Naive B cell (primary cell): ENCODE measurements around the gene GRB2. TPM values are rescaled to one million over a fixed set of nuclear protein-coding genes. Genes with fewer than 3 reads are reported as not detected.
A peak's percentile ranks its signal among the peaks of the same experiment; 100 is the strongest.

Experiments
- ATAC-seq, 2 donors: fragments of 150-1000 bp; cut with Tn5 transposase; 2 replicates each; pipeline ENCODE4 v1.10.0; 2021; ENCODE audit warnings: low read depth in 2 of 2, mild to moderate bottlenecking in 2 of 2, moderate library complexity in 2 of 2
- DNase-seq: peaks from one replicate; pipeline ENCODE4 v3.0.0; 2022
- H3K27ac Mint-ChIP-seq, 6 donors: one replicate each; pipeline ENCODE4 v1.8.0; 2020 to 2022; ENCODE audit warnings: mild to moderate bottlenecking in 6 of 6, mixed read lengths in 6 of 6, moderate library complexity in 5 of 6, inconsistent platforms in 2 of 6
- H3K27me3 Mint-ChIP-seq, 3 donors: one replicate each; pipeline ENCODE4 v1.8.0; 2021 to 2022; ENCODE audit warnings: mixed read lengths in 3 of 3, mild to moderate bottlenecking in 1 of 3
- H3K36me3 Mint-ChIP-seq, 2 donors: one replicate each; pipeline ENCODE4 v1.8.0; 2020 to 2022; ENCODE audit warnings: mixed read lengths in 2 of 2, inconsistent platforms in 1 of 2, mild to moderate bottlenecking in 1 of 2
- H3K4me1 Mint-ChIP-seq, 3 donors: one replicate each; pipeline ENCODE4 v1.8.0; 2020 to 2022; ENCODE audit warnings: mixed read lengths in 3 of 3, inconsistent platforms in 1 of 3, mild to moderate bottlenecking in 1 of 3, moderate library complexity in 1 of 3
- H3K4me3 Mint-ChIP-seq, 8 donors: one replicate each; pipeline ENCODE4 v1.8.0; 2020 to 2022; ENCODE audit warnings: mild to moderate bottlenecking in 8 of 8, mixed read lengths in 8 of 8, moderate library complexity in 8 of 8, inconsistent platforms in 2 of 8
- H3K9me3 Mint-ChIP-seq, 7 donors: one replicate each; pipeline ENCODE4 v1.8.0; 2020 to 2022; ENCODE audit warnings: mixed read lengths in 7 of 7, mild to moderate bottlenecking in 5 of 7, inconsistent platforms in 2 of 7, moderate library complexity in 1 of 7
- polyA plus RNA-seq, 6 donors: library from polyadenylated mRNA; unstranded; fragments of 300-500 nt; fragmentation: Illumina TruSeq; gene quantifications; one replicate each; pipeline ENCODE4 v1.2.3, GENCODE V29; 2021; ENCODE audit warnings: low read depth in 6 of 6

GRB2 gene
- polyA plus RNA-seq, 6 donors from 2014 or later = 281 to 361 (median 305) TPM

DNA sequence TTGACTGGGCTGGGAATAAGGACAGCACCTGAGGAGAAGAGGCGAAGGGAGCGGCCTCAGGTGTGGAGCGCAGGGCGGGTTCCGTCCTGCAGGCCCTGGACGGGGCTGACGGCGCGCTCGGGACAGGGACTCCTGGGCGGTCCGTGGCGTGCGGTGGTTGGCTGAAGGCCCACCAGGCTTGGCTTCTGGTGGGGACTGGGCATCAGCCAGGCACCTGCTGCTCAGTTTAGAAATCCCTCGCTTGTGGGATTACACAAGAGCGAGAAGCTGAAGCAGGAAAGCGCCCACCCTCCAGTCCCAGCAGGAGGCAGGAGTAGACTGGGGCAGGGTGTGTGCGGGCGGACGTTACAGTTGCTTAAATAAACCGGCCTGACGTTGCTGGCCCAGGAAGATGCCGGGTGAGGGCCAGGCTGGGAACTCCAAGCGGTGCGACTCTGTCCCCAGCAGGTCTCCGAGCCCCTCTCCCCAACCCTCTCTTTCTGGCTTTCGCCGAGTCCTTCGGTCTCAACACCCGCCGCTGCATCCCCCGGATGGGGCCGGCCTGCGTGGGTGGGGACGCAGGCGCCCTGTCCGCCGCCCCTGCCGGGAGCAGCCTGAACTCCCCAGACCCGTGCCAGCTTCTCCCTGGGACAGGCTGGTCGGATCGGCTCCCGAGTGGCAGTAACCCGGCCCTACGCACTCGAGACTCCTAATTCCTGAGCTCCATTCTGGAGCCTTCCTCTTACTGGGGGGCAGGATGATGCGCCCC is 135.1 kb downstream of the GRB2 start:
- Mint-ChIP-seq H3K4me1 (peaks cover 17 to 31% (median 22%) of the 10 kb centered on the region in 3 donors), H3K9me3 (no peaks in the 10 kb centered on the region), H3K27me3 (no peaks in the 10 kb centered on the region), H3K36me3 (no peaks in the 10 kb centered on the region), H3K27ac (peak overlapping the region; percentile 68 to 92 (median 82)), H3K4me3 (peak overlapping the region; percentile 79 to 92 (median 84))
- peak; percentile 25 to 31 for ATAC-seq
- peak; percentile 60 for DNase-seq

- Mint-ChIP-seq H3K9me3 (no peaks in the 10 kb centered on the region), H3K4me3 (peak overlapping the region; percentile 79 to 92 (median 84)), H3K4me1 (peaks cover 17 to 31% (median 19%) of the 10 kb centered on the region in 3 donors), H3K36me3 (no peaks in the 10 kb centered on the region), H3K27me3 (no peaks in the 10 kb centered on the region), H3K27ac (peak overlapping the region in 5 of 6 donors; percentile 68 to 85 (median 78))
- ATAC-seq (no peak), DNase-seq (no peak)
Observed at GRCh38 chr17:75269844-75270217, 135.6 kb downstream of the GRB2 start.

Other genes starting within 250 kb of the GRB2 start
- 100 to 1,000 TPM; 260 to 424 (median 363) TPM for gene SUMO2, start 222.7 kb downstream of the GRB2 start, polyA plus RNA-seq
- 10 to 100 TPM; 11.7 to 41.1 (median 33.4) TPM for gene NUP85, start 200.0 kb downstream of the GRB2 start, polyA plus RNA-seq
- 10 to 100 TPM in 5 of 6 donors, 1 to 10 TPM in 1; 4.5 to 31.6 (median 13.7) TPM for gene GGA3, start 144.1 kb downstream of the GRB2 start, polyA plus RNA-seq
- 100 to 1,000 TPM in 1 of 6 donors, 10 to 100 TPM in 5; 70.1 to 103 (median 94.4) TPM for gene MRPS7, start 143.8 kb downstream of the GRB2 start, polyA plus RNA-seq
- 100 to 1,000 TPM in 5 of 6 donors, 10 to 100 TPM in 1; 95.1 to 133 (median 105) TPM for gene MIF4GD, start 134.4 kb downstream of the GRB2 start, polyA plus RNA-seq
- gene SLC25A19, start 116.2 kb downstream of the GRB2 start, polyA plus RNA-seq = 10 to 100 TPM; 26.1 to 41.8 (median 31.3) TPM
- gene TMEM94, start 51.0 kb upstream of the GRB2 start, polyA plus RNA-seq = 10 to 100 TPM in 2 of 6 donors, 1 to 10 TPM in 4; 6.3 to 25.9 (median 9.0) TPM
- under 1 TPM in 1 of 6 donors, not detected in 5; 0.29 TPM for gene CASKIN2, start 109.9 kb upstream of the GRB2 start, polyA plus RNA-seq
- 10 to 100 TPM; 18.3 to 42.3 (median 23.7) TPM for gene TSEN54, start 110.8 kb upstream of the GRB2 start, polyA plus RNA-seq
- 10 to 100 TPM in 3 of 6 donors, 1 to 10 TPM in 3; 6.1 to 14.4 (median 10.4) TPM for gene LLGL2, start 120.0 kb upstream of the GRB2 start, polyA plus RNA-seq
- 1 to 10 TPM; 2.9 to 5.9 (median 3.5) TPM for gene MYO15B, start 182.1 kb upstream of the GRB2 start, polyA plus RNA-seq
- 1 to 10 TPM in 2 of 6 donors, under 1 TPM in 2, not detected in 2; 0.24 to 1.3 (median 1.1) TPM for gene SMIM5, start 227.8 kb upstream of the GRB2 start, polyA plus RNA-seq